ENCODE data around the gene KCNIP3.

Gene KCNIP3

DNA sequence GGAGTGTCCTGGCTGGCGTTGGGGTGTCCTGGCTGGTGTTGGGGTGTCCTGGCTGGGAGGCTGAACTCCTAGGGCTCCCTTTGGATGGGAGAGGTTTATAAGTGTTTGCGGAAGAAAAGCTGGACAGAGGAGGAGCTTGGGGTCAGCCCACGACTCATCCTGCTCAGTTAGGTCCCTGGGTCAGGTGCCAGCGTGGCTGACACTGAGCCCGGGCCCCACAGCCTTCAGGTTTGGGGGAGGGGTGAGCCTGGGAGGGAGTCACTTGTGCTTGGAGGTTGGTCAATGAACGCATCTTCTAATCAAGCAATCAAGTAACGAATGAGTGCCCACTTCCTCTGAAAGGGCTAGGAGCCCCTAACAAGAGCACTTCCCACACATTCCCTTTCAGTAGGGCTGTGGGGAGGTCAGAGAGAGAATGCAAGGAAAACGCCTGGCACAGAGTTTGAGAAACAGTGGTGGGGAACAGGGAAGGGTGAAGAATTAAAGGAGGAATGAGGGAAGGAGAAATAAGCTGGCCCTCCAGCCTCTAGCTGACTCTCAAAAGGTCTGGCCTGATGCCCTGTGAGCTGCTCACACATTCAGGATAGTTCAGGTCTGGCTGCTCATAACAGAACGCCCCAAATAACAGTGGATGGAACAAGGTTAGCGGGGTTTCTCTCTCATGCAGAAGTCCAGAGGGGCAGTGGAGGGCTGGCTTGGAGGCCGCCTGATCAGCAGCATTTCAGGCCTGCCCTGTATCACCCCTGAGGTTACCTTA is 670 bp downstream of the KCNIP3 start:
- DNase-seq = peak in 1 of 2 experiments; percentile 14

DNA sequence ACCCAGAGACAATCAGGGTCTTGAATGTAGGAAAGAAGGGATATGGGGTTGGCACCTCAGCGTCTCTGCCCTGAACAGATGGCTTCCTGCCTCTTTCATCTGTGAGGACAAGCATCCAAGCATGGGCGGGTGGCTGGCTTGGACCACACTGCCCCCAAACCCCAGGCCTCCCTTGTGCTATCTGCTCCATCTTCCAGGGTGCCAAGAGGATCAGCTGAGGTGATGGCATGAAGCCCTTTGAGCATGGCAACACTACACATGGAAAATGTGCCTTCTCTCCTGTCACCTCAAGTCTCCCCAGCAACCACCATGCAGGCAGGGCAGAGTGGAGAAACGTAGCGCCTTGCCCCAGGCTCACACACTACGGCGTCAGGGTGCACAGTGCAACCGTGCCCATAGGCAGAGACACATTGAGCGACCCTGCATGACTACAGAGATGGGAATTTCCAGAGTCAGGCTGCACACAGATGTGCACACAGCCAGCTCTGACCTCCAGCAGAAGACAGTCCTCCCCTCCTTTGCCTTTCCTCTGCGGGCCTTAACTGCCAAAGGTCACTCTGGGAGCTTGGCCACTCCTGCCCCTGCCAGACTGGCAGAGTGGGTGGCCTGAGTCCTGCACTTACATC is 1.5 kb downstream of the KCNIP3 start:
- no peak for DNase-seq

DNA sequence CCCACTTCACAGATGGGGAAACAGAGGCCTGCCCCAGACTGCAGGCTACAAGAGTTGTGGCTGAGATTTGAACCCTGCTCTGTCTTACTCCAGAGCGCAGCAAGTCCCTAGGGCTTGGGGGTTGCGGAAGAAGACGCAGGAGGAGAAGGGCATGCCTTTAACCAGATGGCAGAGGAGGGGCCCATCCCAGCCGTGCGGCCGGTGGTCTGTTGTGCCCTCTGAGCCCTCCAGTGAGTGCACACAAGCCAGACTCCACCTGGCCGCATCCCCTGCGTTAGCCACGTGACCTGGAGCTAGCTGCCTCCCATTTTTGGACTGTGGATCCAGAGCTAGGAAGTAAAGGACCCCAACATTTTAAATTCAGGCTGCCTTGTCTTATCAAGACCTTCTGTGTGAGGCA is 2.8 kb downstream of the KCNIP3 start:
- DNase-seq = no peak

DNA sequence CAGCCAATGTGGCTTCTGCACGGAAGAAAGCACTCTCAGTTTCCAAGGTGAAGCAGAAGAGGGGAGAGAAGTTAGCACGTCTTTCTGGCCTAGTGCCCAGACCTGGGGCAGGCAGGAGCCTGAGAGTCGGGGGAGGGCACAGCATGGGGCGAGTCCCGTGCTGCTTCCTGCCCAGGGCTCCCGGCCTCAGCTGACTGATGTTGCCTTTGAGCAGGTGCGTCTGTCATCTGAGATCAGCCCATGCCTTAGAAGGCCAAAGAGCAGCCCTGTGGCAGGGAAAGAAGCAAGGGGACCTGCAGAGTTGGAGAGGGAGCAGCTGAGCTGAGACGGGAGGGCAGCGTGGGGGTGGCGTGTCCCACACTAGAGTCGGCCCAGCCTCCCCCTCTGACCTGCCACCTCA is 3.3 kb downstream of the KCNIP3 start:
- DNase-seq = peak; percentile 25 to 61

DNA sequence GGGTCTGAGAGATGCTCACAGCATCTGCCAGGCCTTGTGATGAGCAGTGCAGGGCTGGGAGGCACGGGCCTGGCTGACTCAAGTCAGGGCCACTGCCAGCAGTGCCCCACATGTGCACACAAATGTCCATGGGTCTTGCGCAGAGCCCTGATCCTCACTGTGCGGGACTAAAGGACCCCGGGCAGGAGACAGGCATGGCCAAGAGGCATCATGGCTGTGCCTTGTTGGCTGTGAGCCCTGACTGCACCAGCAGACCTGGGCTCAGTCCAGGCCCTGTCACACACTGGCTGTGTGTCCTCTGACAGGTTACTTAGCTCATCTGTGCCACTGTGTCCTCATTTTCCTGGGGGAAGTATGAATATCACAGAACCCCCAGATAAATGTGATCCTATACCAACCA is 4.0 kb downstream of the KCNIP3 start:
- no peak for DNase-seq

DNA sequence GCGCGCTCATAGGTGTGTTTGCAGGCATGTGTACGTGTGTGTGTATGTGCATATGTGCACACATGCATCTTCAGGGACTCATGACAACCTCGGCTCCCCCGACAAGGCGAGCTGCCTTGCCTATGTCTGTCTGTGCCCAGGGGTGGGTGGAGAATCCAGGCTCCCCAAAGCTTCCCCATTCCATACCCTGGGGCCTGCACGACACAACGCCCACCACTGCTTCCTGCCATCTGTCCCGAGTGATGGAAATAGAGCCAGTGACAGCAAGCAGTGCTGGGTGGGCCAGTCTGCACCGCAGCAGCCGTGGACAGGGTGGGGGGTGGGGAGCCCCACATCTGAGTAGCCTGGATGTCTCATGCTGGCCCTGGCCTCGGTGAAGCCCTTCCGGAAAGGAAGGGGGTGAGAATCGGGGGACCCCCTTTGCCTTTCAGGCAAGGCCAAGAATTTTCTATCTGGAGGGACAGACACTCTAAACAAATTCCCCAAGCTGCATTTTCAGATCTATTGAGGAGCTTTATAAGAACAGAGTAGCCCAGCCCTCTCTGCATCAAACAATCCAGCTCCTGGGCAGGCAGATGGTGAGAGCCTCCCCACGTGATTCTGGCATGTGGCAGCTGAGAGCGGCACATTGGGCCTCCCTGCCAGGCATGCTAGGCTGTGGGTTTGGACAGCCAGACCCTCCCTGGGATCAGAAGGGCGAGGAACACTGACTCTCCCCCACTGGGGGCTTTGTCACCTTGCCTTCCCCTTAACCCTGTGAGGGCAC is 4.9 kb downstream of the KCNIP3 start:
- no peak for DNase-seq

DNA sequence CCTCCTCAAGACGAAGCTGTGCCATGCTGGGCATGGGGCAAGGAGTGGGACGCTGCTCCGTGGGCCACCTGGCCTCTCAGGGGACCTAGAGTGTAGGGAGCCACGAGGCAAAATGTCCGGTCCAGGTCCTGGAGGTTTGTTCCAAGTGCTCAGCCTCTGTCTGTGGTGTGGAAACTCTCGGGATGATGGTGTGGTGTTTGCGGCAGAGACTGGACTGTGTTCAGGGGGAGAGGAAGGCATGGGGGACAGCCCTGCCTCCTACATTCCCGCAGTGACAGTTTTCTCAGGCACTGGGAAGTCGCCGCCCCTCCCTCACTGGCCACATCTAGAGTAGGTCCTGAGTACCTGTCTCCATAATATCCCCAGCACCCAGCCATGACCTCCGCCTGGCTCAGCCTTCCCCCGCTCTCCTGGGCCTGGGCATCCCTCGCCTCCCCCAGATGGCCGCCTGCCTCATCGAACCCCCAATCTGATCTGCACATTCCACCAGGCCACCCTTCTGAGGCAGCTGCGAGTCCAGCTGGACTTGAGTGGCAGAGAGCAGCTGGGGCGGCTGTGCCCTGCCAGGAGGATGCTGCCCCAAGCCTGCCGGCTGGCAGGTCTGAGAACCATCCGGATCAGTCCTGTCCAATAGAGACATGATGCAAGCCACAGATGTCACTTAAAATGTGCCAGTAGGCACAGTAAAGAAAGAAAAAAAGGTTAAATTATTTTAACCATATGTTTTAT is 6.2 kb downstream of the KCNIP3 start:
- DNase-seq = no peak

DNA sequence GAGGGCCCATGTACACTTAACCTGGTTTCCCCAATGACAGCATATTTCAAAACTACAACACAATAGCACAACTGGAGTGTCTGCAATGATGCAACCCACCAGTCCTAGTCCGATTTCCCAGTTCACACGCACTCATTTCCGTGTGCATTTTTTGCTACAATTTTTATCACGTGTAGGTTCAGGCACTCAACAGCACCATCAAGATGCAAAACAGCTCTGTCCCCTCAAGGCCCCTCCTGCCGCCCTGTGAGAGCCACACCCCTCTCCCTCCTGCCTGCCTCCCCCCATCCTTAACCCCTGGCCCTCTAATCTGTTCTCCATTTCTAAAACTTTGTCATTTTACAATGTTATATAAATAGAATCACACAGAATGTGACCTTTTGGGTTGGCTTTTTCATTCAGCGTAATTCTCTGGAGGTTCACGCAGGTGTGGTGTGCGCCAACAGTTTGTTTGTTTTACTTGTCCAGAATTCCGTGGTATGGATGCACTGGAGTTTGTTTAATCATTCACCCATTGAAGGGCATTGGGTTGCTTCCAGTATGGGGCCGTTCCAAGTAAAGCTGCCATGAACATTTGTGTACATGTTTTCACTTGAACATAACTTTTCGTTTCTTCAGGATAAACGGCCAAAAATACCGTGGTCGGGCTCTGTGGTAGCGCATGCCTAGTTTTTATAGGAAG is 8.4 kb downstream of the KCNIP3 start:
- DNase-seq = peak in 1 of 2 experiments; percentile 33

DNA sequence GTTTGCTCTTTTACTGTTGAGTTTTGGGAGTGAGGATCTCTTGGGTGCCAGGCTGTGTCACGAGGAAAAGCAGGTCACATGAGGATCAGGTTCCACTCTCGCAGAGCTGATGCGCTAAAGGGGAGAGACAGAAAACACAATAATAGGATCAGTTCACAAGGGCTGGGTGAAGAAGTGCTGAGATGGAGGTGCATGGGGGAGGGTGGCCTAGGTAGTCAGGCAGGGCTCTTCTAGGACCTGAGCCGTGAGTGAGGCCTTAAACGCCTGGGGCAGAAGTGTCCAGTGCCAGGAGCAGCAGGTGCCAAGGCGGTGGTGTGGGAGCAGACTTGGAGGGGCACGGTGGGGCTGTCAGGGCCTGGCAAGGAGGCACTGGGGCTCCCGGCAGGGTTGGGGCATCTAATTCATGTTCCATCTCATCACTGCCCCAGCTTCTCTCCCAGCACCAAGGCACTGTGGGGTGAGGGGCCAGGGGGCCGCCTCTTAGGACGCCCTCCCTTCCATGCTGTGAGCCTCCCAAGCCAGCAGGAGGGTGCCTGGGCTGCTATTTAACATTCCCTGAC is 9.3 kb downstream of the KCNIP3 start:
- DNase-seq = no peak

DNA sequence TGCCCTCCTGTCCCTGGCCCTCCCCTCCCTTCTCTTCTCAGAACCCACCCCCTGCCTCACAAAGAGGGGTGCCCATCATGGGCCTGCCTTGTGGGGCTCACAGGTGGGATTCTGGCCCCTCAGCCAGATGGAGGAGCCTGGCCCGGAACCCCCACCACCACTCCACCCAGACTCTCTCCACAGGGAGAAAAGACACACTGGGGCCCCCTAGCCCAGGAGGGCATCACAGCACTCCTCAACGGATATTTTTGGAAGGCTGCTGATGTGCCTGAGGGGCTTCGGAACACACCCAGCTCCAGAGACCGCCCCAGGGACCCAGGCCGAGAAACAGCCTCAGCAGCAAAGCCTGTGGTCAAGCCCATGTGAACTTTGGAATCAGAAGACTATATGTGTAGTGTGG is 9.9 kb downstream of the KCNIP3 start:
- DNase-seq = no peak

DNA sequence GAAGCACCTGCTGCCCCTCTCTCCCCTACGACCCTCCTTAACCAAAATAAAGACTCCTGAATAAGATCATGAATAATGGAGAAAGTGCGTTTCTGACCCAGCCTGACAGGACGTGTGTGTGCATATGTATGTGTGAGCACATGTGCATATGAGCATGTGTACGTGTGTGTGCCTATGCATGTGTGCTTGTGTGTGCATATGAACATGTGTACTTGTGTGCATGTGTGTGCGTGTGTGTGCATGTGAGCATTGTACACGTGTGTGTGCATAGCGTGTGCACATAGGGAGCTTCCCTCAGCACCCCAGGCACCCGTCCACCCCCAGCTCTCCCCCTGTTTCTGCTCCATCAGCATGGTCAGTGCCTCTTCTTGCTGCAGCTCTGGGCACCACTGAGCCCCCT is 10.7 kb downstream of the KCNIP3 start:
- DNase-seq = no peak

DNA sequence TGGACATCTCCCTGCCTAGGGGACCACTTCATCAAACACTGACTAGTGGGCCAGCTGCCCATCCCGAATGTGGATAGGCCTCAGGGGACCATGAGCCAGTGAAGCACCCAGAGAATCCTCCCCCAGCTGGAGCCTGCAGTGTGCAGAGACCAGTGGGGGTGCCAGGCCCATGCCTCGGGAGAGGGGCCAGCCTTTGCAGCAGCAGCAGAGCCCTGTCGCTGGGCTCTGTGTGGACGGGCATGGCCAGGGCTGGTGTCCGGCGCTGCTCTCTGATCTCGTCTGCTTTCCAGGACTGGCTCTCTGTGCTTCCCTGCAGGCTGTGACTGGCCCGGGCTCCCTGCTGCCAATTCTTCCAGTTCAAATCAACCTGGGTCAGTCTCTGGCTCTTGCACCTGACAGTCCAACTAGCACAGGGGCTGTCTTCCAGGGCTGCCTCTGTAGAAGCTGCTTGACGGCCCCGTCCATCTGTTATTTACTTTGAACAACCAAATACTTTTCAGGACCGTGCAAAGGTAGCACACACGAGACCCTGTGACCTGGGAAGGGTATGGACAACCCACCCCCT is 11.4 kb downstream of the KCNIP3 start:
- DNase-seq = no peak

DNA sequence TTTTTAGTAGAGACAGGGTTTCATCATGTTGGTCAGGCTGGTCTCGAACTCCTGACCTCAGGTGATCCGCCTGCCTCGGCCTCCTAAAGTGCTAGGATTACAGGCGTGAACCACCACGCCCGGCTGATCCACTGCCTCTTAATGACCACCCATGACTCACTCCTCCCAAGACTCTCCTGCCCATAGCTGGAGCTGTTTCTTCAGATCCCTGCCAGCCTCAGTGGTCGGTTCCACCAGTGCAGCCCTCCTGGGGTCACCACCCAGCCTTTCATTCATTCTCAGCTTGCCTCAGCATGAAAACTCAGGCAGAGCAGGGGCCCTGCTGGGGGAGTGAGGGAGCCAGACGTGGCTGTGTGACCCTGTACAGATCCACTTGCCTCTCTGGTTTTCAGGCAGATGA is 12.5 kb downstream of the KCNIP3 start:
- no peak for DNase-seq

DNA sequence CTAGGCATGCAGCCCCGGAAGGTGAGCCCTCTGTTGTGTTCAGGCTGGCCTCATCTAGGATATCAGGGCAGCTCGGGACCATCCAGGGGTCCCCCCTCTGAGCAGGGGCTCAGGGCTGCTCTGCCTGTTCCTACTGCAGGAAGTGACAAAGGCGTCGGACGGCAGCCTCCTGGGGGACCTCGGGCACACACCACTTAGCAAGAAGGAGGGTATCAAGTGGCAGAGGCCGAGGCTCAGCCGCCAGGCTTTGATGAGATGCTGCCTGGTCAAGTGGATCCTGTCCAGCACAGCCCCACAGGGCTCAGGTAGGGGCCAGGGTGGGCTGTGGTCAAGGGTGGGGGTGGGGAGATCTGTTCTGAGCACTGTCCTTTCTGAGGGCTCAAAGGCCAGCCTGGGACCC is 13.1 kb downstream of the KCNIP3 start:
- DNase-seq = no peak

DNA sequence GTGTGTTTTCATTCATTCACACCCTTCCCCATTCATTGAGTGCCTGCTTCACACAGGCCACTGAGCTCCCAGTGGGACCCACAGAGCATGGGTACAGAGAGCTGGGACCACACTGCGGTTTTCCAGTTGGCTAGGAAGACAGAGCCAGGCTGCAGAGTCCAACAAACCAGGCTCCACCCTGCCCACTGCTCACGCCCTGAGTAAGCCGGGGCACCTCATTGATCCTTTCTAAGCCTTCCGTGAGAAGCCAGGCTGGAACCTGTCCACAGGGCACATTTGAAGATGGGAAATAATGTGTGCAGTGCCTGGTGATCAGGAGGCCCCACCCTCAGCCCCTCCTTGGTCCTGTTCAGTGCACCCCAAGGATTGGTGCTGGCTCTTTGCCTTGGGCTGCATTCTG is 13.5 kb downstream of the KCNIP3 start:
- DNase-seq = no peak

DNA sequence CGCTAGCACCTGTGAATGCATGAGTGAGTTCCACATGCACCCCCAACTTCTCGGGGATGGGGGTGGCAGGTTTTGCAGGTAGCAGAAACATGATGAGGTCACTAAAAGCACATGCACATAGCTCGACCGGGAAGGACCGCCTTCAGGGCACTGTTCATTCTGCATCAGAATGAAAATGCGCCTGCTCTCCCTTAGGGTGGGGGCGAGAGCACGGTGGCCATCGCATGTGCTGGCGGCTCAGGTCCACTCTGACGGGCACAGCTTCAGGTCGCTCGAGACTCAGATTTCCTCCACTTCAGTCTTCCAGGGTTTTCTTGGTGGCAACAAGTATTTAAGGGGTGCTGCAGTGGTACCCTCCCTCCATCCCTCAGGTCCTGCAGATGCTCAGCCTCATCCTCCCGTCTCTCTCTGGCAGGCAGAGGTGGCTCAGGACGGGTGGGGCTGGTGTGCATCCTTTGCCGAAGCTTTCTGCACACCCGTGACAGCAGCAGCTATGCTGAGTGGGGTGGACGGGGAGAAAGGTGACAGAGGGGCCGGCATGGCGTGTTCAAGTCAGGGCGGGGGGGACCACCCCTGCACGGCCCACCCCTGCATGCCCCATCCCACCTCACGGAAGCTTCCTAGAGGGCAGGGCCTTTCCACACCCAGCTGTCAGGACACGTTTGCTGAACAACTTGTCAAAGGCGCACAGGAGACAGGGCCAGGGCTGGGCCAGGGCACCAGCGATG is 14.8 kb downstream of the KCNIP3 start:
- no peak for DNase-seq

DNA sequence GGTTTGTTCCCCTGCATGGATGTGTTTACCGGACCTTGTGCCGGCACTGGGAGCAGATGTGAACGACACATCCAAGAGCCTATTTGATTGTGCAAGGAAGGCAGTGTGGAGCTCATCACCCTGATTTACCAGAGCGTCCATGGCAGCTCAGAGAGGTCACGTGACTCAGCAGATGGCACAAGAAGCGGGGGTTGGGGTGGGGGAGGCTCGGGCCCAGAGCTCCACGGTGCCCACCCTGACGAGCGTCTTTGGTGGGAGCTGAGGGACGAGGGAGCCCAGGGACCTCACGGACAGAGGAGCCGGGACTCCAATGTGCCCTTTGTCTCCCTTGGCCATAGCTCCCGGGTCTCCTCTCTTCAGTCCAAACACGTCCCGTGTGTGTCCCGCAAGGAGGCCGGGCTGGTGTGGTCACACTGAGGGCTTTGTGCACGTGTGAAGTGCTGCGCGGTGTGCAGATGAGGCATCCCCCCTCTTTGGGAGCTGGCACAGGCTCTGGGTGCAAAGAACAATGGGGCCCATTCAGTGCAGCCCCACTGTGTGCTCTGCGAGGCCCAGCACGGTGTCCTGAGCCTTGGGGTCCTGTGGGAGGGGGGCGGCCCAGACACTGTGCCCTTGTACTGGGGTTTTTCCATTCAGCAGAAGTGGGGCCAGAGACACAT is 15.5 kb downstream of the KCNIP3 start:
- no peak for DNase-seq

DNA sequence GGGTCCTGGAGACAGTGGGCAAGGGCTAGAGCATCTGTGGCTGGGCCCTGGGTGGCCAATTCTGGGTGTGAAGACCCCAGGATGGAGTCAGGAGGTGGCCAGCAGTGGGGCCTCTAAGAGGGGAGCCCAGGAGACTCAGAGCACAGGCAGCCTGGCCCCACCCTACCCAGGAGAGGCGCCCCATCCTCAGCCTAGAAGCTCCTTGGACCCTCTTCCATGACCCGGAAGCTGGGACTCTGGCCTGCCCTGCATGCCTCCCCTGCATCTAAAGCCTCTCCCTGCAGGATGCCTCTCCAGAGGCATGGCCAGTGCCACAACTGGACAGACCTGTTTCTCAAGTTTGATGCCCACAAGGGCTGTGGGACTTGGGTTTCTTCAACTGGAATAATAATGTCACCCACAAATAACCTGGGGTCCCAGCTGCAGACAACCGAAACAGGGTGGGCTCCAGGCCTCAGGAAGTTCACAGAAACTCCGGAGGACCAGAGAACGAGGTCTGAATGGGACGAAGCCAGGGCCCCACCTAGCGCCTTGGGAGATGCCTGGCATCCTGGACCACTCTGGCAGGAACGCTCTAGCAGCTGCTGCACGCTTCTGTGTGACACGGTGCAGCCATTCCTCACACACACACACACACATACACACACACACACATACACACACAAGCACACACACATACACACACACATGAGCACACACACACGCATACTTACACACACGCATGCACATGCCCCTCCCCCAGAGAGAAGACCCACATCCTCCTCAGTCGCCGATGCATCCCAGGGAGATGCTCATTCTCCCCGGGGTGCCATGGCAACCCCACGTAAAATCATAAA is 16.4 kb downstream of the KCNIP3 start:
- DNase-seq = no peak

DNA sequence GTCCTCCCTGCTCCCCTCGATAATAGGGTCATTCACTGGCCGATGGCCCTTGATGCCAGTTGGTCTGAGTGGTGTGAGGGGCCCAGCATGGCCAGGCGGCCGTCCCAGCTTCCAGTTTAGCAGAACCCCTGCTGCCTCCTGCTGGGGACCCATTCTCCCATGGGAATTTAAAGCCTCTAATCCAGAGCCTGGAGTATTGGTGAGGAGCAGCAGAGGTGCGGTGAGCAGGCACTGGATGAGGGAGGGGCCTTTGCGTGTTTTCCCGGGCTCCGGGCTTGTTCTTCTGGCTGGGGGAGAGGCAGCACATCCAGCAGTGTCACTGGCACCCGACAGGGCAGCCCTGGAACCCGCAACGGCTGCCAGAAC is 17.4 kb downstream of the KCNIP3 start:
- no peak for DNase-seq
